ENCODE data around the gene VIM.

Gene VIM

GRCh38 chr10:17228091-17229015, at the start of gene VIM:
Gene VIM (plus strand): TSS chr10:17228241. CDS start chr10:17229423, 1,182 bp downstream.
- DNase-seq (ENCODE audit: low spot score), result no peak

- no peak for DNase-seq (ENCODE audit: low spot score)
These were observed 49.0 kb upstream of the VIM start for GRCh38 chr10:17179002-17179401.

DNA sequence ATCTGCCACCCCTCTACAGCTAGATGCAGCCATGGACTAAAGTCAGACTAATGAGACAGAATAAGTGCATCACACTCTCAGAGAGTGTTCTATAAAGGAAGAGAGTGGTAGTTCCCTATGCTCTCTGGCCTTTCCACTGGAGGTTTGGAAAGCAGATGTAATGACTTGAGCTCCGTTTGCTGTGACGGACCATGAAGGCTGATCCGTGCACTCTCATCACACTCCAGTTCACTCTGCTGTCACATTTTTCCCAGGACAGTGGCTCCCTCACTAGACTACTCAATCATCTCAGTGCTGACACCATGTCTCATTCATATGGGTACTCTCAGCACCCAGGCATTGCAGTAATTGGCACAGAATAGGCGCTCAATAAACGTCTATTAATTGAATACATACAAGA, 46.9 kb upstream of the VIM start:
- no peak for DNase-seq (ENCODE audit: low spot score)

DNA sequence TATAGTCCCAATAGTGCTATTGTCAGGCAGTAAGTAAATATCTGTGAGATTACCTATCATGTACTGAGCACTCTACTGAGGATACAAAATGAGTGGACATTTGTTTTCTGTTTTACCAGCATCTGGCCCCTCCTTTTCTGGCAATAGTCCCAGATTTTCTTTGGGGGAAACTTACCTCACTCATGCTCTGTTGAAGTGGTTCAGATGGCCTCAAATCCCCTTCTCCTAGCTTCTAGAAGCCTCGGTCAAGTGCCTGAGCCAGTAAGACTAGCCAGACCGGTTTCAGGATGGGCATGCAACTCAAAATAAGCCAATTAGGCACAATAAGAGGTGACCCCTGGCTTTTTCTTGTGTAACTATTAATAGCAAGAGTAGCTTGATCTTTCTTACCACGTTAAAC, 46.3 kb upstream of the VIM start:
- no peak for DNase-seq (ENCODE audit: low spot score)

GRCh38 chr10:17183110-17183509, 44.9 kb upstream of the VIM start:
- no peak for DNase-seq (ENCODE audit: low spot score)

DNA sequence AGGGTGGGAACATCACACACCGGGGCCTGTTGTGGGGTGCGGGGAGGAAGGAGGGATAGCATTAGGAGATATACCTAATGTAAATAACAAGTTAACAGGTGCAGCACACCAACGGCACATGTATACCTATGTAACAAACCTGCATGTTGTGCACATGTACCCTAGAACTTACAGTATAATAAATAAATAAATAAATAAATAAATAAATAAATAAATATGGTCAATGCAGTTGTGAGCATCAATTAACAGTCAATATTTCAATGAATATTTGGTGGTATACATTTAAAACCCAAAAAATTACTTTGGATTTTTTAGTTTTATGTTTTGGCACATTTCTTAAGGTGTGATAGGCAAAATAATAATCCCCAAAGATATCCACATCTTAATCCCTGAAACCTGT, 42.2 kb upstream of the VIM start:
- no peak for DNase-seq (ENCODE audit: low spot score)

DNA sequence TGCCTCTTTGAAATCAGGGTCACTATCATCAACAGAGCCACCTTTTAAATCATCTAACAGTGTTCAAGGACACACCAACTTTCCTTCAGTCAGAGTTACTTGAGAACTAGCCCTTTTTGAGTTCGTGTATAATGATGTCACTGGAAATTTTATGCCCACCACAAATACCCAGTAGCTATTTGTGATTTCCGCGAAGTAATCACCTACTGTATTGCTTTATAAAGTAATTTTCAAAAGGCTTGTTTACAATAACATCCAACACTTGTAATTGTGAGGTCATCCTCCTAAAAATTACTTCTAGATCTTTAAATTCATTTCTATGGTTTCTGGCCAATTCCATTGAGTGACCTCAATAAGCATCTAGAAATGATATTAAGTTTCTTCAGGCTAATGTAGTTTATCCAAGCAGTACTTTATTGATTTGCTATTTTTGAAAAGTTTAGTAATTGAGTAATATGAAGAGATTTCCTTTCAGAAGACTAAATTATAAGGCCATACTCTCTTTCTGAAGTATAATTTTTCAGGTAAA, 39.3 kb upstream of the VIM start:
- no peak for DNase-seq (ENCODE audit: low spot score)

DNA sequence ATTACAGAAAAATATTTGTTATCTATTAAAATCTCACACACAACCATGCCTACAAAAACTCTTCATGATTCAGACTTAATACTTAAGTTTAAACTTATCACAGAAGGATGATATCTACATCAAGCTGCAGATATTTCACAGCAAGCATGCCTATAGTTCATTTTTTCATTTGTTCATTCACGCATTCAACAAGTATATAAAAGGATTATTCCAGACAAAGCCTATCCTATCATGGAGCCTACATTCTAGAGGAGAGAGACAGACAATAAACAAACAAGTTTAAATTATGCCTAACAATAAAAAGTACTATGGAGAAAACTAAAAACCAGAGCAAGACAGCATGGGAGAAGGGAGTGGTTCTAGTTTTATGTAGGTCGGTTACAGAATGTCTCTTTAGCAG, 37.4 kb upstream of the VIM start:
- no peak for DNase-seq (ENCODE audit: low spot score)

DNA sequence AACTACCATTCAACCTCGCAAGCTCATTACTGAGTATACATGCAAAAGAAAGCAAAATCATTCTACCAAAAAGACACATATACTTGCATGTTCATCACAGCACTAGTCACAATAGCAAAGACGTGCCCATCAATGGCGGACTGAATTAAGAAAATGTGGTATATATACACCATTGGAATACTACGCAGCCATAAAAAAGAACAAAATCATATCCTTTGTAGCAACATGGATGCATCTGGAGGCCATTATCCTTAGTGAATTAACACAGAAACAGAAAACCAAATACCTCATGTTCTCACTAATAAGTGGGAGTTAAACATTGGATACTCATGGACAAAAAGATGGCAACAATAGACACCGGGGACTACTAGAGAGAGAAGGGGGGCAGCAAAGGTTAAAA, 33.0 kb upstream of the VIM start:
- no peak for DNase-seq (ENCODE audit: low spot score)

- no peak for DNase-seq (ENCODE audit: low spot score)
These were observed 32.0 kb upstream of the VIM start for GRCh38 chr10:17196045-17196444.

DNA sequence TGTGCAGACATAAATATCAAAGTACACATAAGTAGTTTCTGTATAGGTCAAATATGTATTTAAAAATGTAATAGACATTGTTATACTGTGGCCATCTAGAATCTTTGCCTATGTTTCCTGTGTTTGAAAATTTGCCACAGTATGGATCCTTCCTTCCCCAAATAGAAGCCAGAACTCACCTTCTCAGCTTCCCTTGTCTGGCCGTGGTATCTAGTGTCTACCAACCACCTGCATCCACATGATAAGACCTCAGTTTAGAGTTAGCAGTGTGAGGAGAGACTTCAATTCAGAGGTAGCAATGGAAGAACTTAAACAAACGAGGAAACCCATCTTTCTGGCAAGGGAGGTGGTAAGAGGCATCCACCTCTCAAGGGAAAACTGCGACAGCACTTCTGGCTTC, 31.5 kb upstream of the VIM start:
- DNase-seq (ENCODE audit: low spot score), result no peak

- no peak for DNase-seq (ENCODE audit: low spot score)
These were observed 28.7 kb upstream of the VIM start for GRCh38 chr10:17199351-17199804.

DNA sequence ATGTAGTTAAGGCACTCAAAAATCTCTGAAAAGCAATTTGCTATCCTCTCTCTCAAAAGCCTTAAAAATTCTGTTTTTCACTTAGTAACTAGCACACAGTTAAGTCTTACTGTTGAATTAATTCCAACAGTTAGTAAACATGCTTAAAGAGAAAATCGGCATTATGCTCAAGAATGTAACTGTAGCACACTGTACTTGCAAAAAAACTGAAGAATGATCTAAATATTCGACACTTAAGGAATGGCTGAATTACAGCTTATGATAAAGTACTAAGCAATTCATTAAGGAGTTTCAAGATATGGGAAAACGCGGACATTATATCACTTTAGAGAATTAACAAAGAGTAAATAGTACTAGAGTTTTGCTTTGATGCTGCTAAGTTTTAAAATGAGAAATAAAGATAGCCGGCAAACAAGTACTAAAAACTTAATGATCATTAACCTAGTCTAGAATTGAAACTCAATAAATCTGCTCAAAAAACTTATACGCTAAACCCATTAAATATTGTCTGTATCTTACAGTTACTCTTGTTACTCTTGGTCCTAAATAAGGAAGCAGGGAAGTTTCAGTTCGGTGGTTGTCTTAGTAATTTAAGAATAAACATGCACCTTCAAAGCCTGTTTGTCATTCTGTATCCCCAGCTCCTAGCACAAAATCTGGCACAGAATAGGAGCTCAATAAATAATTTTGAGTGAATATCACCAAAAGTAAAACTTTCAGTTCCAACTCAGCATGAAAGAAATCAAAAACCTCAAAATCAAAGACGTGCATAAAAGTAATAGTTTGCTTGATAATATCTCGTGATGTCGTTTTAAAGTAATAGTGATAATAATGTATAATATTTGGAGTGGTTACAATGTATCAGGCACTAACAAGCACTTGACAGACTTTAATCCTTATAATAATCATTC, 27.8 kb upstream of the VIM start:
- DNase-seq (ENCODE audit: low spot score), result peak; percentile 30

GRCh38 chr10:17200912-17201793, 26.9 kb upstream of the VIM start, which contains the start of gene TRDMT1:
Gene TRDMT1 (minus strand): TSS chr10:17201672. CDS start chr10:17201634, 38 bp downstream.
- DNase-seq (ENCODE audit: low spot score), result peak; percentile 85

GRCh38 chr10:17201794-17202116, 26.3 kb upstream of the VIM start:
- no peak for DNase-seq (ENCODE audit: low spot score)

DNA sequence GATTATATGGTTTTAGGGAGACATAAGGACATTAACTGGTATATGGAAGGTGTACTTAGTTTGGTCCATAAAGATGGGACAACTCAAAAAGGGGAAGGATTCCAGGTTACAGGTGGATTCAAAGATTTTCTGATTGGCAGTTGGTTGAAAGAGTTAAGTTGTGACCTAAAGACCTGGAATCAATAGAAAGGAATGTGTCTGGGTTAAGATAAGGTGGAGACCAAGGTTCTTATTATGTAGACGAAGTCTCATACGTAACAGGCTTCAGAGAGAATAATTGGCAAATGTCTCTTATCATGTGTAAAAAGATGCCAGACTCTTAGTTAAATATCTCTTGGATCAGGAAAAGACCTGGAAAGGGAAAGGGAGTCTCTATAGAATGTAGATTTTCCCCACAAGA, 25.5 kb upstream of the VIM start:
- no peak for DNase-seq (ENCODE audit: low spot score)

GRCh38 chr10:17202999-17203398, 25.0 kb upstream of the VIM start:
- no peak for DNase-seq (ENCODE audit: low spot score)

GRCh38 chr10:17203416-17203815, 24.6 kb upstream of the VIM start:
- no peak for DNase-seq (ENCODE audit: low spot score)

DNA sequence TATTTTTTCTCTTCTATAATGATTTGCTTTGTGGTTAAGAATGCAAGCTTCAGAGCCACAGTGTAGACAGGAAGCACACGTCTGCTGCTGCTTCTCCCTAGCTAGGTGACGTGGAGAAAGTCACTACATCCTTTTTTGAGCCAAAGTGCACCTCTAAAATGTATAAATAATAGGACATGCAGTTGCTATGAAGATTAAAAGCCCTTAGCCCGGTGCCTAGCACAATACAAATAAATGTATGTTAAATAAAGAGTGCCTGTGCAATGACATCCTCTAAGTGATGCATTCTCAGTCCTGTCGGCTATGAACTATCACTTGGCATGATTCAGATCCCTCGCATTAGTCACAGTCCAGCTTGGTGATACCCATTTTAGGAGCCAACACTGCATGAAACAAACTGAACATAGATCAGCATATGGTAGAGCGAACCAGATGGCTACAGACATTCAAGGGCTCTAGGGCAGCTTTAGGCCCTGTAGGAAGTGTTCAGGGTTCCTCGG, 21.8 kb upstream of the VIM start:
- DNase-seq (ENCODE audit: low spot score), result no peak

DNA sequence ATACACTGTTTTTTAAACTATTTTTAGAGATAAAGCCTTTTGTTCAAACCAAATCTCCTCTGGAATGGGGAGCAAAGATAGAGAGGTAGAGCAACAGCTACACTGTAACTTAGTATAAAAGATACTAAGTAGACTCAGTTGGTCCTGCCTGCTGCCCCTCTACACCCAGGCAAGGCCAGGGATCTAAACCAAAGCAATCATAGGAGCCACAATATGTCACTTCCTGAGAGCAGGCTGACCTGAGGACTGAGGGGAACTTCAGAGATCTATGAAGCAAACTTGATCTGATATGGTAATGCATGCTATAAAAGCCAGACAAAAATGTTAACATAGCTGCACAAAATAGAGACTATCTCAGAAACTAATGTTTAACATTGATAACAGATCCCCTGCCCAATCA, 19.6 kb upstream of the VIM start:
- DNase-seq (ENCODE audit: low spot score), result no peak

GRCh38 chr10:17209302-17209701, 18.7 kb upstream of the VIM start:
- no peak for DNase-seq (ENCODE audit: low spot score)

Data from globus pallidus (tissue), 1 donor.